OCI-LY3 (cell line): Measurements from ENCODE around the gene KIAA1191.

Source experiments
- CTCF ChIP-seq: fragments of 200-600, 300-600 bp; sonication (generic); IDR thresholded peaks from 2 replicates; pipeline ENCODE4 v1.5.1; 2014; ENCODE audit warnings: antibody characterized with exemption, low read length, low read depth
- EZH2phosphoT487 ChIP-seq: fragments of 200-600 bp; shearing (Covaris generic); IDR thresholded peaks from 2 replicates; pipeline ENCODE4 v1.6.1; 2018; ENCODE audit warnings: antibody characterized with exemption, mixed run types, low read depth

- TF ChIP-seq CTCF (no peak), EZH2phosphoT487 (no peak)
Observed at GRCh38 chr5:176383248-176383905, 21.8 kb upstream of the KIAA1191 start.
